ENCODE measurements around the gene RELT.

RELT gene

DNA sequence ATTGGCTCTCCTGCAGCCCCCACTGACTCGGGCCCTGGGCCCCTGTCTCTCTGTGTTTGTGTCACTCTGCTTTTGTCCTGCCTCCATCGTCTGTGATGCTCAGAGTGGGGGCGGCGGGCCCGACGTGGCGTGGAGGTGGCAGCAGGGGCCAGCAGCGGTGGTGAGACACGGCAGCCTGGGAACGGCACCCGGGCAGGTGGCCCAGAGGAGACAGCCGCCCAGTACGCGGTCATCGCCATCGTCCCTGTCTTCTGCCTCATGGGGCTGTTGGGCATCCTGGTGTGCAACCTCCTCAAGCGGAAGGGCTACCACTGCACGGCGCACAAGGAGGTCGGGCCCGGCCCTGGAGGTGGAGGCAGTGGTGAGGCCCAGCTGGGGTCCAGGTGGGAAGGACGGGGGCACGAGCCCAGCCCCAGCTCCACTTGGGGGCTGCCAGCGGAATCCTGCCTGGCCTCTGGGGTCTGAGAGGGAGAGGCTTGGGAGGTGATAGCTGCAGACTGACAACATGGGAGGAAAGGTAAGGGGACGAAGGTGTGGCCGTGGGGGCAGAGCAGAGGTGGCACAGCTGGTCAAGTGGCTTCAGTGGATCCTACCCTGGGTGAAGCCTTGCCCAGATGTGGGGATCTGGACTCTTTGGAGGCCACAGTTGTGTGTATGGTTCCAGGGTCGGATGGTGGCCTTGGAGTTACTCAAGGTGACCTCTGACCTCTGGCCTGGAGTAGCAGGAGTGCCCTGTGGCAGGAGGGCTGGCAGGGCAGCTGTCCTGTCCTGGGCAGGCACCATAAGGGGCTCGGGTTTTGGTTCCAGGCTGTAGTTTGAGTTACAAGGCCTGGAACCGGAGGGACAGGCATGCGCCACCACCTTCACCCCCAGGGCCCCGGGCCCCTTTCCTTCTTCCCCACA lies 16.2 kb downstream of the RELT start:
- no peak for DNase-seq

- no peak for DNase-seq
Measured at GRCh38 chr11:73393011-73393380, 16.8 kb downstream of the RELT start.

- peak; percentile 26 for DNase-seq
Measured at GRCh38 chr11:73393479-73394415, 17.5 kb downstream of the RELT start.

- no peak for DNase-seq
Measured at GRCh38 chr11:73394416-73395296, 18.5 kb downstream of the RELT start.

- no peak for DNase-seq
Measured at GRCh38 chr11:73395297-73396208, 19.4 kb downstream of the RELT start.

DNA sequence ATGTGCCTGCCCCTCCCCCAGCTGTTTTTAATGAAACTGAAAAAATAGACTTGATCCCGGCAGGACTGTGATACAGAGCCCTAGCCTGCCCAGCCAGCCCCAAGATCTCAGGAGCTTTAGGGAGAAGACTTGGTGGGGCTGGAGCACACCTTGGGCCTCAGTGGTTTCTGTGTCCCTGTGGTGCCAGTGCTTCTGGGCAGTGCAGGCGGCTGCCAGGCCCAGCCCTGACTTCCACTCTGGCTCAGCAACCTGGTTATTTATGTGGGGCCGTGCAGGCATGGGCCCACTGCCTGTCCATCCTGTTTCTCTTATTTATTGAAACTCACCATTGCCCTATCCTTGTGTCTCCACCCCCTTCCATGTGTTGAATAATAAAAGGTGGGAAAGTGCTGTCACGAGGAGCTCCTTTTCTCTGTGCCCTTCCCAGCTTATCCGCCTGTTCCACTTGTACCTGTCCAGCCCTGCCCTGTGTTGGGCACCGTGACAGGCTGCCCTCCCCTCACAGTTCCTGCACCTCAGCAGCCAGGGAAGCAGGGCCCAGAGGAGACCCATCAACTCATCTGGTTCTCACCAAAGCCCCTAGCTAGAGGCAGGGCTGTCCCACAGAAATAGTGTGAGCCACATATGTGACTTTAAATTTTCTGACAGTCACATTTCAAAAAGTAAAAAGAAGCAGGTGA lies 20.2 kb downstream of the RELT start:
- no peak for DNase-seq

- no peak for DNase-seq
Measured at GRCh38 chr11:73396985-73397384, 20.8 kb downstream of the RELT start.

DNA sequence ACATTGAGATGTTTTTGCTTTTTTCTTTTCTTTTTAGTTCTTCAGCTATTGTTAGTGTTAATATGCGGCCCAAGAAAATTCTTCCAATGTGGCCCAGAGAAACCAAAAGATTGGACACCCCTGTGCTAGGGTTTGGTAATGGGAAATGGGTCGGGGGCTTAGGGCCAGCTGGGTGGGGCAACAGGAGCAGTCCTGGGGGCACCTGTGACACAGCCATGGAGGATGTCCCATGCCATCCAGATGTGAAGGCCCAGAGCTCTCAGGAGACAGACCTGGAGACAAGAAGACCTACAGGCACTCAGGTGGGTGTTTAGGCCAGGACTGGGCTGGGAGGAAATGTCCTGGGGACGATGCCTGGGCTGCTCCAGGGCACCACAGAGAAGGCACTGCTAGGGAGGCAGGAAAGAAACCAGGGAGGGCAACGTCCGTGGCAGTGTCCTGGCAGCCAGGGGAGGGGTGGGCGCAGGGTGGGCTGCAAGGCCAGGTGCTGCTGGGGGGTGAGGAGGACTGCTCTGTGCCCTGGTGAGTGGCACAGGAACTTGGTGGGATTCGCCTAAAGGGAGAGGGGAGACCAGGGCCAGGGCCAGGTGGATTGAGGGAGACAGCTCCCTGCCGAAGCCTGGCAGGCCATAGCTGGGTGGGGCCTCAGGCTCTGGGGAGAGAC lies 21.4 kb downstream of the RELT start:
- DNase-seq, result no peak

DNA sequence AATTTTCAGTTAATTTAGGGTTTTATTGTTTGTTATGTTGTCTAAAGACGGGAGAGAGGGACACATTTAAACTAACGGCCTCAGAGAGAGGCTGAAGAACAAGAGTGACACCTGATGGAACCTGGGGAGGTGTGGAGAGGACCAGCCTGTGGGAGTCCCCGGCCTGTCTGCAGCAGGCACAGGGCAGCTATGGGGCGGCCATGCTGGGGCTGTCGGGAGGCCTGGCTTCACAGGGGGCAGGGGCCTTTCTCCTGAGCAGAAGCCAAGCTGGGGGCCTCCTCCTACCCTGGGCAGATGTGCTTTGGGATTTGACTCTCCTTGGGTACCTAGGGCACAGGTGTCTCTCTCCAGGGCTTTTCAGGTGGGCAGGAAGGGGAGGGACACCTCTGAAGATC lies 21.9 kb downstream of the RELT start:
- no peak for DNase-seq

DNA sequence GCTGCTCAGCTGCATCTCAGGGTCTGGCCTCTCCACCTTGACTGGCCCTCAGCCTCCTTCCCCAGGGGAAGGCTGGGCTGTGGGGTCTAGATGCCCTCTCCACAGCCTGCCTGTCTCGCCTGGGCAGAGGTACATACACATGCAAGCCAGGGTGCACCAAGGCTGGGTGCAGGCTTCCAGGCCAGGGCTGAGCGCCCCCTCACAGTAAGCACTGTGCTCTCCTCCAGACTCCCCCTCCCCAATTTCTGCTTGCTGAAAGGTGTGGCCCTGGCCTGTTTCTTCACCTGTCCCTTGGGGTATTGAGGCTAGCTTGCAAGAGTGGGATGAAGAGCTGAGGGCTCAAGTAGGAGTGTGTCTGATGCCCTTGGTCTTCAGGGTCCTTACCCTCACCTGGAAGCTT lies 22.5 kb downstream of the RELT start:
- no peak for DNase-seq

DNA sequence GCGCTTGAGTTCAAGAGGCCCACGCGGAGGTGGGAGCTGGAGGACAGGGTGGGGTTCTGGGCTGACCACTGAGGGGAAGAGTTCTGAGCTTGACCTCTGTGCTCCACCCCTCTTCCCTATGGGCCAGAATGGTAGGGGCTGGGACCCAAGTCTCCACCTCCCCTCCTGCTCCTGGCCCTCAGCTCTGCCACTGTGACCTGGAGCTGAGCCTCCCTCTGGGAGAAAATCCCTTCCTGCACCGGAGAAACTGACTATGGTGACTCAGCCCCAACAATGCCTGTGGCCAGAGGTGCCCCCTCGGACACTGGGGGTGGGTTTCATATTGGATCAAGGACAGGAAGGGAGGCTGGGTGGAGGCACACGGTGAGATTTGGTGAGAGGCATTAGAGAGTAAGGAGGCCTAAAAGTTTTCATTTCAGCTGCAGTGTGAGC lies 23.0 kb downstream of the RELT start:
- no peak for DNase-seq

DNA sequence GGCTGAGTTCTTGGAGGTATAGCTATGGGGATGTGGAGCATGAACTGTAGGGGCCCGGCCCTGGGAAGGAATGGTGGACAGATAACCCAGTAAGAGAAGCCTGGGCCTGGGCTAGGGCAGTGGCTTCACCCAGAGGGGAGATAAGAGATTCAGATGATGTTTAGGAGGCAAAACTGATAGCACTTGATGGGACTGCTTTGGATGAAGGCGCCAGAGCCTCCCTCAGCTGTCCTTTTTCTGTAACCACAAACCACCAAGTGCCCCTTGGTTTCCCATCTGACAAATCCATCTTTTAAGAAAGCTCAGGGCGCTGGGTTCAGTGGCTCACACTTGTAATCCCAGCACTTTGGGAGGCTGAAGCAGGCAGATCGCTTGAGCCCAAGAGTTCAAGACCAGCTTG lies 23.4 kb downstream of the RELT start:
- no peak for DNase-seq

GRCh38 chr11:73400293-73400692 lies 24.1 kb downstream of the RELT start:
- no peak for DNase-seq

DNA sequence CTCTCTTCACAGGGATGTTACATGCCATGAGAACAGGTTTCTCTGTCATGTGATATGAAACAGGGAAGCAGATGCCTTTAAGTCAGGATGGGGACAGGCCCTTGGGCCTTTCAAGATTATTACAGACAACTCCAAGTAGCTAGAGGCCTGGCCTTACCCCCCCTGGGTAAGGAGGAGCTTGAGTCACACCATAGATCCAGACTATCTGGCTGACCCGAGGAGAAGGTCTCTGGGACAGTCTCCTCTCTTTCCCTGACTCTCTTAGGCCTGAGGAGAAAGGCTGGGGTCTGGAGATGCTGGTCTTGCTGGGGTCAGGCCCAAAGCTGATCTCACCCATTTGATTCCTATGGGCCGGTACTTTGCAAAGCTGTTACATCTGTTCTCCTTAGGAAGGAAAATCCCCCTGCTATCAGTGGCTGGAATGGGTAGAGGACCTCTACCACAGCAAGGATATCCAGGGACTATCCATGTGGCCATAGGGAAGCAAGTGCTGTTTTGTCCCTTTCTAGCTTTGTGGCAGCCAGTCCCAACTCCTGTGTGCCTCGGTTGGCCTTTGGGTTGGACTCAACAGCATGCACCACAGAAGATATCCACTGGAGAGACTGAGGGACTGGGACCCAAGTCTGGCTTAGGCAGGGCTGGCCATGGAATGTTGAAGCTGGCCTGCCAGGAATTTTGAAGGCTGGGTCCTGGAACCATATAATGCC lies 25.2 kb downstream of the RELT start:
- no peak for DNase-seq

- no peak for DNase-seq
Measured at GRCh38 chr11:73401924-73402833, 26.0 kb downstream of the RELT start.

DNA sequence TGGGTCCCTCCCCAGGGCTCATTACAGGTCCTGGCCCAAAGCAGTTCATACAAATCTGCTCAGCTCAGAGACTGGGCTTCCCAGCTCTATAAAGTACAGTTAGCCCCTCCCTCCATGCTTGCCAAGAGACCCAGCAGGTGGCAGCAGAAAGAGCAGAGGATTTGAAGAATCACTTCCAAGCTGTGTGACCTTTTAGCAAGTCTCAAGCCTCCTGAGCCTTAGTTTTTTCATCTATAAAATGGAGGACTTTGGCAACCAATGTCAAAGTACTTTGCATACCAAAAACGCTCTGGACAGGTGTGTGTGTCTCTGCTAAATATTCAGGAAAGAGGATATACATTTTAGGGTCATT lies 26.6 kb downstream of the RELT start:
- DNase-seq, result no peak

DNA sequence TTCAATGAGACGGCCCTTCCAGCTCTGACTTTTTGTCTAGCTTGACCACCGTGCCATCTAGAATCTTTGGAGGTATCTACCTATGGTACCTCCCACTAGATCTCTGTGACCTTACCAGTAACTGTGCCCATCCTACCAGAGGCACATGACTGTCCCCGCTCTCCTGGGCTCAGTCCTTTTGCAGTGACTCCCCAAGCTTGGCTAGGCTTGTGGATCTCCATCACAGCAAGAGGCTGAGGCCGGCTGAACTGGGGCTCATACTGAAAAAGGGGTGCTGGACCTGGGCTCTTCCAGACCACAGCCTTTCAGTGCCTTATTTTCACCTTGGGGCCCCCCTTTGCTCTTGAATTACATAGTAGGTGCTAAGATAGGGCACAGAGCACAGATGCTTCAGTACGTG lies 27.3 kb downstream of the RELT start:
- DNase-seq, result no peak

GRCh38 chr11:73404048-73404447 lies 27.8 kb downstream of the RELT start:
- DNase-seq, result peak; percentile 36
